SK-MEL-5 (cell line): ENCODE data around the gene ALG9. TPM values are rescaled to one million over a fixed set of nuclear protein-coding genes. Genes with fewer than 3 reads are reported as not detected.
"Not testable (repeated sequence)": the region's sequence is repeated elsewhere in the genome, so short reads cannot be mapped to it uniquely, and the experiment has no call there.

Source experiments
- DNase-seq: peaks from one replicate; pipeline ENCODE4 v3.0.0-alpha.2; 2016; ENCODE audit warnings: low read depth, low spot score
- in situ Hi-C: cut with HindIII; loops from 2 replicates; pipeline ENCODE4 v1.10.0; 2016; ENCODE audit warnings: low sequenced_read_pairs, high pct_unique_total_duplicates, low pct_unique_long_range_greater_than_20kb
- total RNA-seq: library from RNA; depleted of rRNA; stranded (reverse); fragments of >200 nt; shearing (Covaris generic); gene quantifications from 2 replicates; pipeline ENCODE4 v1.2.3, GENCODE V29; 2014

ALG9 gene
- total RNA-seq, 1 experiment from 2014 or later: 39.0 TPM

DNA sequence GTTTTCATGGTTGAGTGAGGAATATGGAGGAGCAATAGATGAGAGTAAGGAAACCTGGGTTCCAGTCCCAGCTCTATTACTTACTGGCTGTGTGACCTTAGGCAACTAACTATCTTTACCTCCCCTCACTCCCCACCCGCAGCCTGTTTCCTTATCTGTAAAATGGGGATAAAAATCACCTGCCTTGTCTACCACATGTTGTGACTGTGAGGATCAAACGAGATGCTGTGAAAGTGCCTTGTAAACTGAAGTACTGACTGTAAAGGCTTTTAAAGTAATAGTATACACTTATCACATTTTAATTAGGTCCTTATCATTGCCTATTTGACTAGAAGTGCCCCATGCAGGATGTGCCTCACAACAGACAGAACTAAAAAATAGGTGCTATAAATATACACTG lies 86.3 kb downstream of the ALG9 start:
- DNase-seq: no peak
- in situ Hi-C loops: no loop called here

DNA sequence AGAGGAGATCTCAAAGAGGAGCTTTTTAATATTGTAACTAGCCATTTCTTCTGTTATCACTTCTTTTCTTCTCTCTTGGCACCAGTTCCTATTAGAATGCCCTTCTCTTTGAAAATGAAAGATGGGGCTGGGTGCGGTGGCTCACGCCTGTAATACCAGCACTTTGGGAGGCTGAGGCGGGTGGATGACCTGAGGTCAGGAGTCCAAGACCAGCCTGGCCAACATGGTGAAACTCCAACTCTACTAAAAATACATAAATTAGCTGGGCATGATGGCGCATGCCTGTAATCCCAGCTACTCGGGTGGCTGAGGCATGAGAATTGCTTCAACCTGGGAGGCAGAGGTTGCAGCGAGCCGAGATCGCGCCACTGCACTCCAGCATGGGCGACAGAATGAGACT lies 87.1 kb downstream of the ALG9 start:
- DNase-seq, in situ Hi-C loops: not testable (repeated sequence)

DNA sequence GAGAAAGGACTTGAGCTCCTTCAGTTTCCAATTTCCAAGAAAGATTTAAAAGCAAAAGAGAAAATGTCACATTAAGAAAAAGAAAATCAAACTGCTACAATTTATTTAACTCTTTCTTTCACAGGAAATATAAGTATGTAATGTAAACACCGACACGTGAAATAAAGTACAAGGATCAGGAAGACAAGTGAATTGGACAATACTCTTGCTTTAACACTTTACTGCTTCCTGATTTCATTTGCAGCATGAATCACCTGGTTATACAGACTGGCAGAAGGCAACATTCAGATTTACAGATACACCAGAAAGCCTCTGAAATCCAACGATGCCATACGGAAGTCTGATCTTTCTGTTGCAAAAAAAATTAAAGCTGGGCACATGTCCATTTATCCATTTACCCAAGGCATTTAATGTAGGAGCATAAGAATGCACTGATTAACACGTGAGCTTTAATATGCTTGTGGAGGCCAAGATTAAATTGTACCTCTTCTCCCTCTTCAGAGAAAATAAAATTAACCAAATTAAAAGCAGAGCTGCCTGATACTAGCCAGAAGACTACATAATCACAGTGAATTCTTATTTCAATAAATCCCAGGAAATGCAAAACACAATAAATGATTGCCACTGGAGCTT lies 89.2 kb downstream of the ALG9 start:
- DNase-seq: no peak
- in situ Hi-C loops: no loop called here

DNA sequence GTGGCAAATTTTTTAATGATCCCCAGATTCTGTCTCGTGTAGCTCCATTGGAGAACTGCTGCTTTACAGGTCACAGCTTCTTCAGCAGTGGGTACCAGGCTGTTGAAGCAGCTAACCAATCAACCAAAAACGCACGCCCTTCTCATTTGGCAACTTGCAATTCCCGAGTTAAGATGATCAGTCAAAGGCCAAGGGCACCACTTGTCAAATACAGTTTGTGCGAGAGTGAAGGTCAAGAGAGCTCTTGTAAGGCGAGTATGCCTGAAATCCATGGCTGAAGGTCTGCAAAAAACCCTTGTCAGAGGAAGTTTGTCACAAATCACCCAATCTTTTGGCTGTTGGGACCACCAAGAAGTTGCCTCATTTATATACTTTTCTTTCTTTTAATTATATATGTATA lies 92.3 kb downstream of the ALG9 start:
- no peak for DNase-seq
- in situ Hi-C loops: no loop called here

DNA sequence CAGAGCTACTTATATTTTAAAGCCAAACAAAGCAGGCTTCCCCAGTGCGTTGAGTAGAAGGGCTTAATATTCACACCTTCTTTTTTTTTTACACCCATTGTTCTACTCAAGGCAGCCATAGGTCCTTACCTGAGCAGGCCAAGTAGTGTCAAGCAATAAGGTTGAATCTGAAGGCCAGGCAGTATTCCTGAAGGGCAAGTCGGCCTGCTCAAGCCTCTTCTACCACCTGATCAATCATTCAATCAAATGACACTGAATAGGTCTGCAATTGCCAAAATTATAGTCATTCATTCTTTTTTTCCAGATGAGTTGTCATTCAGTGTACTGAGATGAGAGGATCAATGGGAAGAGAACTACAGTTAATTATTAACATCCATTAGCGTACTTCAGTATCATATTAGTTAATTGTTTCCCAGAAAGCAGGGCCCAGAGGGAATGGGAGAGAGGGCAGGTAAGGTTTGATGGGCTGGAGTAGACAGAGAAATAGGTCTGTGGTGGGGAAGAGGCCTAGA lies 93.3 kb downstream of the ALG9 start:
- DNase-seq: no peak
- in situ Hi-C loops: no loop called here

DNA sequence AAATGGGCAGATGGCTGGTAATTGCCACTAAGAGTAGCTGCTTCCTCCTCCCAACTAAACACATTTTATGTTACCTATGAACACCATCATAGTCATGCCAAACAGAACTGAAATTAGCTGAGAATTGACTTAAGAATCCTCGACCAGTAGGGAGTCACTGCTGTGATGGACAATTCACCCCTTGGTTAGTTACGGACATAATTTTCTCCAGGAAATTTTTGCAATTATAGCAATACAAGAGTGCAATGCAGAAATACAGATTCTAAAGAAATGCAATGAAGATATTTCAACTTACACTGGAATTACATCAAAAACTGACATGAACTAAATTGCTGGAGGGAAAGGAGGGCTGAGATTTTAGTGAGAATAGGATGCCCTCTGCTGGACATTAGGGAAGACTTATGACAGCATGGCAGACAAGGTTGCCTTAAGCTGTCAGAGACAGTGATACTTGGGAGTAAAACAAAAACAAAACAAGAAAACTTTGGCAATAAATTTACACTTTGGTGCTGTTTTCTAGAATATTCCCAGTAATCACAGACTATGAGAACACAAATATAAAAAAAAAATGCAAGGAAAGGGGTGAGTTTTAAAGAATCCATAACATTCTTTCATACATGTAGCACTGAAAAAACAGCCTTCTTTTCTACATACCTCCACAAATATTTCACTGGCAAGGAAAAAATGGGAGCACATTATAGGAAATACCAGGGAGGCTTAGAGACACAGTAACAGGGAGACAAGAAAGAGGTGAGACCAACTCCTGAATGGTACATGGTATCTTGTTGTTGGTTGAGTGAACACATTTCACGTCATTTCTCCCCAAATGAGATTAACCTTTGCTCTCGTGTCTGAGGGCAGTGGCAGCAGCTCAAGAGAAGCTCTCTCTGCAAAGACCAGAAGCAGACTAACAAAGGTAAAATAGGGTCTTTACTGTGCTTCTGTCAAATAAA lies 94.0 kb downstream of the ALG9 start:
- DNase-seq: peak; percentile 75
- in situ Hi-C loops: no loop called here

DNA sequence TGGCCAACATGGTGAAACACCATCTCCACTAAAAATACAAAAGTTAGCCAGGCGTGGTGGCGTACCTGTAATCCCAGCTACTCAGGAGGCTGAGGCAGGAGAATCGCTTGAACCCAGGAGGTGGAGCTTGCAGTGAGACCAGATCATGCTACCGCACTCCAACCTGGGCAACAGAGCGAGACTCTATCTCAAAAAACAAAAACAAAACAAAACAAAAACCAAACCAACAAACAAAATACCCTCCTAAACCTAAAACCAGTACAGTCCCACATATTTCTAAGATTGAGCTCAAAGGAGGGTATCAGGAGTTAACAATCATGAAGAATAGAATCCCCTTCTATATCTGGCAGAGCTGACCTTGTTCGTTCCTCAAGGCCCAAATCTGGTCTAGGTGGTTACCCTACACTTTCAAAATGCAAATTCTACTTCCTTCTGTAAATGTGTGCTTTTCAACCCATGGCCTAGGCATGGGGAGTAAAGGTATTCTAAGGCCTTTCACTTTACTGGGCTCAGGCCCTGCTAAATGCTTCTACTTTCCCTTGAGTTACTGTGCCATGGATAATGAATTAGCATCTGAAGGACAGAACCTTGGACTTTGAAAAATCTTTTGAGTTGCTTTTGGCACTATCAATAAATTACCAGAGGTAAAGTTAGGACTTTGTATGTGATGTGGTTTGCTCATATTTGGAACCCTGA lies 94.8 kb downstream of the ALG9 start:
- DNase-seq: no peak
- in situ Hi-C loops: no loop called here

DNA sequence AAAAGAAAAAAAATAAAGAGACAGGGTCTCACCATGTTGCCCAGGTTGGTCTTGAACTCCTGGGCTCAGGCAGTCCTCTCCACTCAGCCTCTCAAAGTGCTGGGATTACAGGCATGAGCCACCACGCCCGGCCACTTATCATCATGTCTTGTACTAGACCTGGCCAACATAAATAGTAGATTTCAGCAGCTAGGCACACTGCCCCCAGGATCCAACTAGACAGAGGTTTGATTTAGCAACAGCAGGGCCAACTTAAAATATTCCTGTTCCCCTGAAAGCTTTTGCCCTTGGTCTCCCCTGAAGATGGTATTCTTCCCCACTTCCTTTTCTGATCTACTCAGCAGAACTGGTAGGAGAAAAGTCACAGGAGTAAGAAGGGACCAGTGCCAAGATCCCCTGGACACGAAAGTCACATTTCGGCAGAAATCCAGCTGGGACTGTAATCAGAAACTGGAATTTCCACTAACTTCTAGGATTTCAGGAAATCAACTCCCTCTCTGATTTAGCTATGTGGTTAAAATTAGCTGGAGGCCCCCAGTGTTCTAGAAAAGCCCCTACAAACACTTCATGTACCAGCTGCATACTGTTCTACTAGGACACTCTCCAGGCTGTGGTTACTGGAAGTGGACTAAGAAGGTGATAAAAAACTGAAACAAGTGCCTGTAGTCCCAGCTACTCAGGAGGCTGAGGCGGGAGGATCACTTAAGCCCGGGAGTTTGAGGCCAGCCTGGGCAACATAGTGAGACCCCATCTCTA lies 96.2 kb downstream of the ALG9 start:
- in situ Hi-C loops: no loop called here
- DNase-seq: no peak

DNA sequence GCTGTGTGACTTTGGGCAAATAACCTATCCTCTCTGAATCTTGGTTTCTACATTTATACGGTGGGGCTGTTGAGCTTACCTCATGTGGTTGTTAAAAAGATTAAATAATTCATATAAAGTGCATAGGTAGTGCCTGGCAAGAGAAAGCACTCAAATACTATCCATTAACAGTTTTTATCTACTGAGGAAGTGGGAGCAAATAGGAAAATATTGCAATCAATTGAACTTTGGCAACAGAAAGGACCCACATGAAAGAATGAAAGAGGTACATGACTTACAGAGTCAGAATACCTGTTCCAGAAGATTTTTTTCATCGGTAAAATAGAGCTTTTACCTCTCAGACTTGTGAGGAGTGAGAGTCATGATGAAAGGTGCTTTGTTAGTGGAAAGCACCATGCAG lies 98.8 kb downstream of the ALG9 start:
- DNase-seq: no peak
- in situ Hi-C loops: no loop called here

DNA sequence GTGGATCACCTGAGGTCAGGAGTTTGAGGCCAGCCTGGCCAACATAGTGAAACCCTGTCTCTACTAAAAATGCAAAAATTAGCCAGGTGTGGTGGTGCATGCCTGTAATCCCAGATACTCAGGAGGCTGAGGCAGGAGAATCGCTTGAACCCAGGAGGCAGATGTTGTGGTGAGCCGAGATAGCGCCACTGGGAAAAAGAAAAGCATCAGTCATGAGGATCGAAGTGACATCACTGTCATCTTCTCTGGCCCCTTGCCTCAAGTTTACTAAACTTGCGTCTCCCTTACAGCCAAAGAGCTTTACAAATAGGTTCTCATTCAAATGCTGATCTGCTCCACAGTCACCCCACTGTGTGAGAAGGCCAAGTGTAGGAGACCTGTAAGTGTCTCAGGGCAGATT lies 100.2 kb downstream of the ALG9 start:
- DNase-seq, in situ Hi-C loops: not testable (repeated sequence)

DNA sequence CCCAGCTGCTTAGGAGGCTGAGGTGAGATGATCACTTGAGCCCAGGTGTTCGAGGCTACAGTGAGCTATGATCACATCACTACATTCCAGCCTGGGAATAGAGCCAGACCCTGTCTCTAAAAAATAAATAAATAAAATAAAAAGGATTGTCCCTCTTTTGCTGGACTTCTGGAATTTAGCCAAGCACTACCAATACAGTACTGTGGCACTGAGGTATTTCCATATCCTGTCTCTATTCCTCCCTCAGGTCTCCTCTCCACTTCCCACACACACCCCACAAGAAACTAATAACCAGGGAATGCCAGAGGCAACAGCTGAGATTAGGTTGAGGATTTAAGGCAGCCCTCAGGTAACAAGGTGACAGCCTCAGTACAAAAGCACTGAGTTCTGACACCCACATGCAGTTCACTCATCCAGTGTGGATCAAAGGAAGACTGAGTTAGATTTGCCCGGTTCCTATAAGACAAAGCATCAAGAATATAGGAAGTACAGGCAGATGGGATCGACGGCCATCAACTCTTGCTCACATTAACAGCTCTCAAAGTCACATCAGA lies 100.7 kb downstream of the ALG9 start:
- no peak for DNase-seq
- in situ Hi-C loops: no loop called here

DNA sequence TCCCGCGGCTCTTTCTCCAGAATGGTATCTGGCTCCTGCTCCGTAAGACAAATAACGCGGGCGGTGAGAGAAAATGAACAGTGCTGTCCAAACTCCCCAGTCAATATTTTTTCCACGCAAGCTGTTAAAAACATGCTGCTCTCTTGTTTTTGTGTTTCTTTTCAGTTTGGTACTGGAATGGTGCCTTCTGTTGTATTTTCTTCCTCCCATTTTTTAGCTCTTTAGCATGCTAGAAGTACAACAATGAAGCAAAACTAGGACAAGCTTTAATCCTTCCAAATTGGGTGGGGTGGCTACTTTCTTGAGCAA lies 104.6 kb downstream of the ALG9 start:
- in situ Hi-C loops: no loop called here
- DNase-seq: no peak

DNA sequence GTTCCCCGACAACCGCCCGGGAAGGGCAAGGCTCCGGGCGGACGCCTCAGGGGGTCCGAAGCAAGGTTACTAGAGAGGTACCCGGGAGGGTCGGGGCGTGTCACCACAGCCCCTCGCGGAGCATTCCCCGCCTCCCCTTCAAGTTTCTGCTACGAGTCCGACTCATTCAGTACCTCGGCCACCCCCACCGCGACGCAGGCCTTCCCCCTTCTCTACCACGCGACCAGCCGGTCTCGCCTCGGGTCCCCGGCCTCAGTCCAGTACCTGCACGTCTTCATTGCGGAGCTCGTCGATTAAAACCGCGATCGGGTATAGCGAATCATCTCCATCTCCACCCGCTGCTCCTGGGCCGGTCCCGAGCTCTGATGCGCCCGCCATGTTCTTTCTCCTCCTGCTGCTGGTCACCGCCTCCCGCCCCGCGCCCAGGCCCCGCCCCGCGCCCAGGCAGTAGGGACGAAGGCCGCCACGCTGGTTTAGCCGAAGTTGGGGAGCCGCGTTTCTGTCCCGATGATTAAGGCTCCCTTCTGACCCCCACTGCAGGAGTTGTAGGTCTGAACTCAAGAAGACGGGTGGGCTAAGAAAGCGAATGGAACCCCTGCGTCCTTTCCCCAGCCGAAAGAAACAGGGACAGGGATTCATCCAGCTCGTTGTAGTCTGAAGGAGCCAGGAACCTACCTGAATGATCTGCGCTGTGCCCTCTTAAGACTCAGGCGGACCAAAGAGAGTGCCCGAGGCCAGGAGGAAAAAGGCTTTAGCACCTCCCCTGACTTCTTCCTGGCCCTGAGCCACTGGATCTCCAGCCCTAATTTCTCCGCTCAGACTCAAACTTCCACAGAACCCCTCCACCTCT lies 105.2 kb downstream of the ALG9 start, which contains the start of gene PPP2R1B:
Gene PPP2R1B, minus strand, starts transcription at position 406 of the 850 bp plus-strand sequence. Its CDS starts 28 bp downstream, at position 378.
- peak; percentile 77 for DNase-seq
- in situ Hi-C loops: no loop called here

DNA sequence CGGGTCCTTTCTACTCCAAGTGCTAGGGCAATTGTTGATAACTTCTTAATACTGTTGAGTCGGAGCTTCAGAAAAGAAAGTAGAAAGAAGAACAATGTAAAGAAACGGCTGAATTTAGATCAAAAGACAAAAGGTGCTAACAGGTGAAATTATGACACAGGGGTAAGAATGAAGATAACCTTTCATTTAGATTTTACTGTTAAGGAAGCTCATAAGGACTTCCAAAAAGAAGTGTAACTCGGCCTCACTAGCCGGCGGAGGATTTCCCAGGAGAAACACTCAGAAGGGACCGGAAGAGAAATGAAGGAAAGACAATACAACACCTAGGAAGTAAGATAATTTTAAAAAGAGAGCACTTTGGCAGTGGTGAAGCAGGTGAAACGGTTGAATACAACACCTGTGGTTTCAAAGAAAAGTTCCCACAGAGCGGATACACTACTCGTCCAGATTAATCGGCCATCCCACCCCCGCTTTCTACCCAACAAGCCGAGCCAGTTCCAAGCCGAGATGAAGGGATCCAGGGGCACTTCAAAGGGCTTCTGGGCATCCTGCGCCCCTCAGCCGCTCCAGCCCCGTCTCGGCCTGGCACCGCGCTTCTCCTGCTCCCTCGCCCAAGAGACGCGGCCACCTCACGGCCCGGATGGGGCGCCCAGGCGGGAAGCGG lies 105.9 kb downstream of the ALG9 start:
- no peak for DNase-seq
- in situ Hi-C loops: no loop called here

DNA sequence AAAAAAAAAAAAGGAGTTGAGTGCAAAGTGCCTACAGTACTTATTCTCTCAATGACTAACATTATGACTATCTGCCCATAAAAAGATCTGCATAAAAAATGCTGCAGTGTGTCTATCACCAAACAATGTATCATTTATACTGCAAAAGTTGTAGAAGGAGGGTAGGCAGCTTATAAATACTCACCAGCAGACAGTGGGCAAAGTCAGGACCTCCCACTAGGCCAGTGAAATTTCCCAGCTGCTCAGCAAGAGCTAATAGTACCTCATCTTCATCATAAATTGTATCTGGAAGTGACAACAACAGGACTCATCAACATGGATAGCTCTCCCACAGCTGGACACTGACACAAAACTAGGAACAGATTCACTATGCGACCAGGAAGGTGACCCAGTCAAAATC lies 106.8 kb downstream of the ALG9 start:
- peak; percentile 25 for DNase-seq
- in situ Hi-C loops: no loop called here

DNA sequence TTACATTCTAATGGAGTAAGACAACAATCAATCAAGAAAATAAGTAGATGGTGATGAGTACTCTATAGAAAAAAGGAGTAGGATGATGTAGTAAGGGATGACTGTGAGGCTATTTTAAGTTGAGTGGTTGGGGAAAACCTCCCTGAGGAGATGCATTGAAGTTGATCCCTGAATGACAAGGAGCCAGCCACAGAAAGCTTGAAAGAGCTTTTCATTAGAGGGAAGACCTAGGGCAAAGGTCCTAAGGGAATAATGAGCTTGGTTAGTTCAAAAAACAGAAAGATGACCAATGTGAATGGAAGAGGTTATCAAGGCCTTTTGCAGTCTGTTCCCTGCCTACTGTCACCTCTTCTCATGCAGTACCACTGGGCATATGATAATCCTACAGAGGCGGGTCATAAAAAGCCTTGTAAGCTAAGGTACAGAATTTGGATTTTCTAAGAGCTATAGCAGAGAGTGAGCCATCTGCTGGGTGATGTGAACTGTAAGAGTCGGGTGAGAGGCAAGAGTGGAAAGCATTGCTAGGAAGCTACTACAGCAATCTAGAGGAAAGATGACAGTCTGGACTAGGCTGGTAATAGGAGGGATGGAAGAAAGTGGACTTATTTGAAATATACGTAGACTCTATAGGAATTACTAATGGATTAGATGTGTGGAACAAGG lies 108.3 kb downstream of the ALG9 start:
- DNase-seq: peak; percentile 38
- in situ Hi-C loops: no loop called here
